Measurements from ENCODE around the gene LRRC75B. TPM values are rescaled to one million over a fixed set of nuclear protein-coding genes. Genes with fewer than 3 reads are reported as not detected.
A peak's percentile ranks its signal among the peaks of the same experiment; 100 is the strongest.

The LRRC75B gene
- polyA plus RNA-seq, 1 of the 3 experiments (the other 2 are of a cell fraction), result 12.3 TPM

GRCh38 chr22:24583221-24584165, 9.4 kb downstream of the LRRC75B start:
- Histone ChIP-seq H4K20me1 (ENCODE audit: insufficient read depth) (no peaks in the 10 kb centered on the region), H3K4me1 (ENCODE audit: control insufficient read depth in 1 of 2, insufficient read depth in 2 of 2, low read depth in 1 of 2, low read length in 1 of 2) (peaks cover 10 to 30% of the 10 kb centered on the region in 2 experiments; a peak in 2 of 4 replicates), H3K4me3 (ENCODE audit: low read depth in 2 of 2, low read length in 1 of 2) (peak overlapping the region in 1 of 2 experiments; percentile 4; a peak in 1 of 4 replicates), H3K27ac (ENCODE audit: low read depth in 2 of 2, low read length in 1 of 2) (peak overlapping the region; percentile 38 to 60; a peak in 3 of 4 replicates), H3K9me2 (no peaks in the 10 kb centered on the region), H2AFZ (ENCODE audit: low read depth) (no peak overlapping the region), H3K9ac (no peak overlapping the region), H3K79me2 (ENCODE audit: insufficient read depth) (no peaks in the 10 kb centered on the region), H3K36me3 (replicated peaks in 1 of 2; ENCODE audit: control insufficient read depth in 1 of 2, insufficient read depth in 2 of 2, low read length in 1 of 2) (peaks cover 3 to 19% of the 10 kb centered on the region in 2 experiments), H3K4me2 (peak overlapping the region; percentile 52; the same call in 1 of the 2 replicates), H3K9me3 (no peaks in the 10 kb centered on the region), H3F3A (replicated peaks; ENCODE audit: insufficient read depth) (peaks cover 21% of the 10 kb centered on the region), H3K27me3 (ENCODE audit: insufficient read depth) (no peaks in the 10 kb centered on the region)
- DNase-seq, result peak; percentile 84
- POLR2A ChIA-PET, result interaction anchor here (0.6 to 1.3 kb wide), 4 partner anchors 9 to 29 kb away, joined by 3 to 11 read pairs (median 3); partner anchors contain the start of genes GUCD1 and LRRC75B
- 50% methylated on average over 8 of the region's 19 CpGs for WGBS (ENCODE audit: low lambda C conversion rate)
- TF ChIP-seq RCOR1 (IDR thresholded peaks at IDR 0.05; ENCODE audit: low read length) (peak; percentile 31; the same call in 1 of the 2 replicates), EP300 (IDR thresholded peaks at IDR 0.05; ENCODE audit: borderline replicate concordance in 1 of 2, low read depth in 1 of 2, low read length in 1 of 2) (peak in 1 of 2 experiments; percentile 33; a peak in 1 of 4 replicates), FOXJ3 (CRISPR knock-in tag; IDR thresholded peaks at IDR 0.05) (peak; percentile 37; the same call in 1 of the 2 replicates), MXI1 (IDR thresholded peaks at IDR 0.05; ENCODE audit: low read depth, low read length) (peak; percentile 75), TCF12 (IDR thresholded peaks at IDR 0.05) (peak; percentile 44), NFIC (IDR thresholded peaks at IDR 0.05; ENCODE audit: borderline replicate concordance) (peak; percentile 88), SIN3A (IDR thresholded peaks at IDR 0.05; ENCODE audit: borderline replicate concordance, low read depth, low read length) (no peak), IRF3 (IDR thresholded peaks at IDR 0.05; ENCODE audit: low read depth, low read length) (no peak), PBX3 (IDR thresholded peaks at IDR 0.05) (peak; percentile 47; the same call in 1 of the 2 replicates), FOSL2 (IDR thresholded peaks at IDR 0.05; ENCODE audit: borderline replicate concordance, low read depth) (no peak), GATA2 (CRISPR knock-in tag; IDR thresholded peaks at IDR 0.05) (peak; percentile 46; the same call in 1 of the 2 replicates), POLR2AphosphoS5 (IDR thresholded peaks at IDR 0.05; ENCODE audit: low read depth, low read length) (peak; percentile 30; the same call in 1 of the 2 replicates)
- CTCF ChIA-PET, result interaction anchor here (0.7 to 1.2 kb wide), 4 partner anchors 9 to 267 kb away, joined by 3 to 4 read pairs (median 3); no protein-coding TSS in a partner anchor

Measured in SK-N-SH (cell line).